HG03565 (cell line): Measurements from ENCODE around the gene TYROBP.
"Not testable (repeated sequence)": the region's sequence is repeated elsewhere in the genome, so short reads cannot be mapped to it uniquely, and the experiment has no call there.

ENCODE experiments used
- ATAC-seq: cut with Tn5 transposase; IDR thresholded peaks from one replicate; pipeline ENCODE4 v1.9.1; 2021; ENCODE audit warnings: mild to moderate bottlenecking, moderate library complexity; ENCODE audit not compliant: unreplicated experiment

TYROBP gene

DNA sequence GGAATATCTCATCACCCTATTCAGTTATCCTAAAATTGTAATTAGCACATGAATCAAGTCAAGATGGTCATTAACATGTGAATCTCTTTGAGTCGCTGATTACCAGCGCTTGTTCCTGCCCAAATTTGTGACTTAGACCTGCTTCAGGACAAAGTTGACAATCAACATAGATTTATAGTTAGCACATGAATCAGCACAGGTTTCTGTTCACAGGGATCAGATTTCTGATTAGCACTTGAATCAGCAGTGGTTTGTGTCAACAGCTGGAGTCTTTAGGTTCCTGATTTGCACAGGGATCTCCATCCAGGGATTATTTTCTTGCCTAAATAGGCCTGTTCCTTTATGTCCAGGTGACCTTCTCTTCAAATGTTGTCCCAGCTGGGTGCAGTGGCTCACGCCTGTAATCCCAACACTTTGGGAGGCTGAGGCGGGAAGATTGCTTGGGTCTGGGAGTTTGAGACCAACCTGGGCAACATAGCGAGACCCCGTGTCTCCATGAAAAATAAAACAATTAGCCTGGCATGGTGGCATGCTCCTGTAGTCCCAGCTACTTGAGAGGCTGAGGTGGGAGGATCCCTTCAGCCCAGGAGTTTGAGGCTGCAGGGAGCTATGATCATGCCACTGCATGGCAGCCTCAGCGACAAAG, 24.3 kb upstream of the TYROBP start:
- no peak for ATAC-seq

DNA sequence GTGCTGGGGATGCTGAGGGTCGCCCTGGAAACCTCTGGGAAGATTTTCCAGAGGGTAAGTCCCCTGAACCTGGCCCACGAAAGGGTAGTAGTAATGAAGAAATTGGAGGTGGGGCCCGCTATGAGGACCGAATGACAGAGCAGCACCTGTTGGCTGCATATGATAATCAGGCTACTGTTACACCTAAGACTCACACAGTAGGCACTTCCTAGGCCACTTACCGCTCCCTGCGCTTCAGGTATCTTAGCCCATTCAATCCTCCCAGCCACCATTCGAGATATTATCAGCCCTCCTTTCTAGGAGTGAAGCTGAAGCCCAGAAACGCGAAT, 23.7 kb upstream of the TYROBP start:
- no peak for ATAC-seq

DNA sequence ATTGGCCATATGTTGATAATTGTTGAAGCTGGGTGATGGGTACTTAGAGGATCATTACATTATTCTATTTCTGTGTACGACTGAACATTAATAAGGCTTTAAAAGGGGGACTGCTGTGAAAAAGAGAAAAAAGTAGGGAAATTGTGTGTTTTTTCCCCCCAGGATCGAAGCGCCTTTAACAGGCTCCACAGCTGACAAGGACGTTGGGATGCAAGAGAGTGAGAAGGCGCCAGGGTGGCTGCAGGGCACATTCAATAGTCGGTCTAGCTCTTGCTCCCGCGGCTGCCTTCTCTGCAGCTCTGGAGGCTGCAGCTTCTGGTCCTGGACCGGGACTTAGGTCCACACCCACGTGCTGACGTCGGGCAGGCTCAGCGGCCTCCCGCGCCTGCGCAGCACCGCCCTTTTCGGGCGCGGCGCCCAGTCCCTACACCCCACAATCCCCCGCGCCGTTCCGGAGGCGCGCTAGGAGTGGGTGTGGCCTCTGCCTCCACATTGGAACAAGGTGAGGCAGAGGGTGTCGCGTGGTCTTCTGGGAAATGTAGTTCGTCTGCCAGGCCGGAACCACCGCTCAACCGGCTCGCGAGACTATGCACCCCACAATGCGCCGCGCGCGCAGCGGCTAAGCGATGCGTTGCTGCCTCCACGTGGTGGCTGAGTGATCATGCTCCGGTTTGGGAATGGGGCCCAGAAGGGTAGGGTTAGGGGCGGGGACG, 23.2 kb upstream of the TYROBP start:
- ATAC-seq = peak; percentile 92

DNA sequence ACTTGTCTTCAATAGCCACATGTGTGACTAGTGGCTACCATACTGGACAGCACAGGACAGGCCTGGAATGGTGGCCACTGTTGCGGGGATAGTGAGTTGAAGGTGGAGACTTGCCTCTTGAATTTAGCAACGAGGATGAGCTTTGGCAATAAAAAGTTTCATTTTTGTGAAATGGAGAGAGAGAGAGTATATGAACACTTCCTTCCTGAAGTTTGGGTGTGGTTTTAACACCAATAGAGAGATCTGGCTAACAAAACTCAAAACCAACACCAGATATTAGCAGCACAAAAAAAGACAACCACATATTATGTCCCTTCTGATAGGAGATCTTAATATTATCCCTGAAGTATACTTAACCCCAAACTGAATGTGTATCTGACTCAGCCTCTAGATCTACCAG, 21.8 kb upstream of the TYROBP start:
- ATAC-seq = no peak

DNA sequence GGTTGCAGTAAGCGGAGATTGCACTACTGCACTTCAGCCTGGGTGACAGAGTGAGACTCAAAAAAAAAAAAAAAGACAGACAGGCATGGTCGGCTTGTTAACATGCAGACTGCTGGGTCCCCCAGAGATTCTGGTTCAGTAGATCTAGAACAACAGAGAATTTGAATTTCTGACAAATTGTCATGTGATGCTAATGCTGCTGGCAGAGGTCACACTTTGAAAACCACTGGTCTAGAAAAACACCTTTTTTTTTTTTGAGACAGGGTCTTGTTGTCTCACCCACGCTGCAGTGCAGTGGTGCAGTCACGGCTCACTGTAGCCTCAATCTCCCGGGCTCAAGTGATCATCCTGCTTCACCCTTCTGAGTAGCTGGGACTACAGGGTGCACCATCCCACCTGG, 20.4 kb upstream of the TYROBP start:
- ATAC-seq = no peak

DNA sequence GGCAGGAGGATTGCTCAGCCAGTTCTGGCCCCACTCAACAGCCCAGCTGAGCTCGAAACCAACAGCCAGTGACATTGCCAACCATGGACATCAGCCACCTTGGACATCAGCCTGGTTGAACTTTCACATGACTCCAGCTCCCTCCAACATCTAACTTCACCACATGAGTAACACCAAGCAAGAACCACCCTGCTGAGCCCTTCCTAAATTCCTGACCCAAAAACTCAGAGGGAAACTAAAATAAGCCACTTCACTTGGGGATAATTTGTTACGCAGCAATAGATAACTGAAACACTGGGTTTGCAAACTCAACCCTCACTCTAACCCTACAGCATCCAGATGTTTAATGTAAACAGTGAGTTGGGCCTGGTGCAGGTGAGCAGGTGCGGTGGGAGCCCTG, 17.4 kb upstream of the TYROBP start:
- no peak for ATAC-seq

DNA sequence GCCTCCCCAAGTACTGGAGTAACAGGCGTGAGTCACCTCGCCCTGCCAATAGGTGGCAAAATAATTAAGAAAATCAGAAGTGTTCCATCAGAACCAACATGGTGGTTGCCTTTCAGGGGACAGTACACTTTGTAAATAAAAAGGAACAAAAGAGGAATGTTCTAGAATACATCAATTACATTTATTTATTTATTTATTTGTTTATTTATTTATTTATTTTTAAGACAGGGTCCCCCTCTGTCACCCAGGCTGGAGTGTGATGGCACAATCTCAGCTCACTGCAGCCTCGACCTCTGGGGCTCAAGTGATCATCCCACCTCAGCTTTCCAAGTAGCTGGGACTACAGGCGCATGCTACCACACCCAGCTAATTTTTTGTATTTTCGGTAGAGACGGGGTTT, 12.9 kb upstream of the TYROBP start:
- no peak for ATAC-seq

DNA sequence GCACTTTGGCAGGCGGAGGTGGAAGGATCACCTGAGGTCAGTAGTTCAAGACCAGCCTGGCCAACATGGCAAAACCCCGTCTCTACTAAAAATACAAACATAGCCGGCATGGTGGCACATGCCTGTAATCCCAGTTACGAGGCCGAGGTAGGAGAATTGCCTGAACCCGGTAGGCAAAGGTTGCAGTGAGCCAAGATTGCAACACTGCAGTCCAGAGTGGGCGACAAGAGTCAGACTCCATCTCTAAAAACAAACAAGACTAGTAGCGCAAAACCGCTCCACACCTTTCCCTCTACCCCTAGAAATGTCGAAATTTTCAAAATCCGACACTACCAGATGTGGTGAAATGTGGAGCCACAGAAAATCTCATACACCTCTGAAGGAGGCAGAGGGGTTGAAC, 11.2 kb upstream of the TYROBP start:
- no peak for ATAC-seq

DNA sequence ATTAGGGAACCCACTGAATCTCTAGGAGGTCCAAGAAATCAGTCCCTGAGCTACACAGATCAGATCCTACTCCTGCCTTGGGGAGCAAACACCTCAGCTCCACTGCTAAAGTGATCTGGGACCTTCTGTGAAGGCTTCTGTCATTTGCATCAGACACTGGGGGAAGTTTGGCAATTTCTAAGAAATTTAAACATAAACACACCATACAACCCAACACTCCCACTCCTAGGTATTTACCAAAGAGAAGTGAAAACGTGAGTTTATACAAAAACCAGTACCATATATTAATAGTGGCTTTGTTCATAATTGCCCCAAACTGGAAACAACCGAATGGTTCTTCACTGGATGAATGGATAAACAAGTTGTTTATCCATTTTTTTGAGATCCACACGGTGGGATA, 7.3 kb upstream of the TYROBP start:
- ATAC-seq = no peak

DNA sequence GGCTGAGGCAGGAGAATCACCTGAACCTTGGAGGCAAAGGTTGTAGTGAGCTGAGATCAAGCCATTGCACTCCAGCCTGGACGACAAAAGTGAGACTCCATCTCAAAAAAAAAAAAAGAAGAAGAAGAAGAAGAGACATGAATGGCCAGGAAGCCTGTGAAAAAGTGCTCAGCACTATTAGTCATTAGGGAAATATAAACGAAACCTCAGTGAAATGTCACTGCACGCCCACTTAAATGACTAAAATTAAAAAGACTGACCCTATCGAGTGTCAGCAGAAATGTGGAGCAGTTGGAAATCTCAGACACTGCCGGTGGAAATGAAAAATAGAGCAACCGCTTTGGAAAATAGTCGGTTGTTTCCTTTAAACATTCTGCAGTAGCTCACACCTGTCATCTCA, 5.5 kb upstream of the TYROBP start:
- ATAC-seq = no peak

DNA sequence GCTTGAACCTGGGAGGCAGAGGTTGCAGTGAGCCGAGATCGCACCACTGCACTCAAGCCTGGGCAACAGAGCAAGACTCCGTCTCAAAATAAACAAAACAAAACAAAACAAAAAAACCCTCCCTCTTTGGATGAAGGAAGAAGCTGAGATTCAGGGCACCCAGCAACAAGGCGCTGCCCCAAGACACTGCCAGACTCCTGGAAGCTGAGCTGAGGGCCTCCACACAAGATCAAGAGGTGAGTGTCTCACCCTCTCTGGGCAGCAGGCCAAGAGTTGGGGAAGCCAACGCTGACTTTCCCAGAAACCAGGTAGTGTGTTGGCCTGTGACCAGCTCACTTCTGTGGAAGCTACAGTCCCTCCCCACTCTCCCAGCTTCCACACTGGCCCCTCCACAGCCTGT, 3.7 kb upstream of the TYROBP start:
- ATAC-seq = no peak

DNA sequence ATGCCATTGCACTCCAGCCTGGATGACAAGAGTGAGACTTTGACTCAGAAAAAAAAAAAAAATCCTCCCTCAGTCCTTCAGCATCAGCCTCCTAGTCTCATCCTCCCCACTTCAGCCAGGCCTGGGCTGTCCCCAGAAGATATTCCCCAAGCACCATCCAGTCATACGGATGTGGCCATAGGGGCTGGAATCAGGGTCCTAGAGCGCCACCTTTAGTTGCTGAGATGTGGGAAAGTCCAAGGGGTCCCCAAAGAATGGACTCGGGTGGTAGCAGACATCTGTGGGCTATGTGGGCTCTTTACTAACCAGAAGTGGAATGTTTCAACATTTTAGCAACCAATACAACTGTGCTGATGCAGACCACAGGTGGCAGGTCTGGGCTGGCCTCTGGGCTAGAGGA, 3.1 kb upstream of the TYROBP start:
- ATAC-seq = no peak

DNA sequence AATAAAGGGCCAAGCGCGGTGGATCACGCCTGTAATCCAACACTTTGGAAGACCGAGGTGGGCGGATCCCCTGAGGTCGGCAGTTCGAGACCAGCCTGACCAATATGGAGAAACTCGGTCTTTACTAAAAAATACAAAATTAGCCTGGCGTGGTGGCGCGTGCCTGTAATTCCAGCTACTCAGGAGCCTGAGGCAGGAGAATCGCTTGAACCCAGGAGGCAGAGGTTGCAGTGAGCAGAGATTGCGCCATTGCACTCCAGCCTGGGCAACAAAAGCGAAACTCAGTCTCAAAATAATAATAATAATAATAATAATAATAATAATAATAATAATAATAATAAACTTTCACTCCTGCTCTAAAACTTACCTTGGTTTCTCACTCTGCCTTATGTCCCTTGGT, 2.3 kb upstream of the TYROBP start:
- ATAC-seq = not testable (repeated sequence)

DNA sequence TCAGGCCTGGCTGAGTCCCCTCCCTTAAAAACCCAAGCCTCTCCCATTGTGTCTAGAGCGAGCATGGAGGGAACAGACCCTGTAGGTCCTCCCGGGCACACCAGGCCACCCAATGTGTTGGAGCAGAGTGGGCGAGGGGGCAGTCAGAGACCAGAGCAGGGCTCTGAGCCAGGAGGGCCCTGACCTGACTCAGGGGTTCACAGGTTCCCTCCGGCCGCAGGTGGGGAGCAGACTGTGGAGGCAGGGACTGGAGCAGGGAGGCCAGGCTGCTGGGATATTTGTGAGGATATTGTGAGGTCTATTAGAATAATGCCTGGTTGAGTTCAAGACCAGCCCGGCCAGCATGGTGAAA, 1.6 kb upstream of the TYROBP start:
- no peak for ATAC-seq

DNA sequence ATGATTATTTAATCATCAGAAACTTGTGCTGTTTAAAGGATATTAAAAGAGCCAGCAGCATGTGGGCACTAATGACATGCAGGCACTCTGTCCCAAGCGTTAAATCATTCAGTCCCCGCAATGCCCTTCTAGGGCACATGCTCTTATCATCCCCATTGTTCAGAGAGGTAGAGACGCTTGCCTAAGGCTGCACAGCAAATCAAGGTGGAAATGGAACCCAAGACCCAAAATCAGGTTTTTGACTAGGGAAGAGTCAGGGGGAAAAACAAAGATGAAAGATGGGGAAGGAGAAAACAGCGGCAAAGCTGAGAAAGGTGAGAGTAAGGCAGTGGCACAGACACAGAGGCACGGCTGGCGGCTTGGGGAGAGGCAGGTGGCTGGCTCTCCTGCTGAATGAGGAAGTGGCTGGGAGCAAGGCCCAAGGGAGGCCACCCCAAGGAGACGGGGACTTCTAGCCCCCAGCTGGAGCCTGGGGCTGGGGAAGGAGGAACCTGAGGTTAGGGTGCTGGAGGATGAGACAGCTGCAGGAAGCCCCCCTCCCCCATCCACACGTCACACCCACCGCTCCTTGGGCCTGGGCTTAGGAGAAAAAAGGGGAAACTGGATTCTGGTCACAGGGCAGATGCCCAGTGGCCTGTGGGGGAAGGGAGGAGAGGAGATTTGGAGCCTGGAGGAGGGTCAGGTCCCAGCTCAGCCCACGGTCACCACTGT, 1.0 kb upstream of the TYROBP start:
- ATAC-seq = no peak

DNA sequence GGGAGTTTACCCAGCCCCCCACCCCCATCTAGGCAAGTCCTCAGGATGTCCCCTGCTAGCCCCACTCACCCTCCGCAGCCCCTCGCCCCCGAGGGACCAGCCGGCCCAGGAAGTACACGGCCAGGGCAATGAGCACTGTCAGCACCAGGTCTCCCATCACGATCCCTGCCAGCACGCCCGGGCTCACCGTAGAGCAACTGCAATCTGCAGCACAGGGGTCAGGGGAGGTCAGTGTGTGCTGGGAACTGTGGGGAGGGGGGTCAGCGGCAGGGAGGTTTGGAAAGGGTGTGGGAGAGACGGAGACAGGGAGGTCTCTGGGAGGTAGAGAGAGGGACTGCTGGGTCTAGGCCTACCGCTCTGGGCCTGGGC, 734 bp downstream of the TYROBP start:
- no peak for ATAC-seq

DNA sequence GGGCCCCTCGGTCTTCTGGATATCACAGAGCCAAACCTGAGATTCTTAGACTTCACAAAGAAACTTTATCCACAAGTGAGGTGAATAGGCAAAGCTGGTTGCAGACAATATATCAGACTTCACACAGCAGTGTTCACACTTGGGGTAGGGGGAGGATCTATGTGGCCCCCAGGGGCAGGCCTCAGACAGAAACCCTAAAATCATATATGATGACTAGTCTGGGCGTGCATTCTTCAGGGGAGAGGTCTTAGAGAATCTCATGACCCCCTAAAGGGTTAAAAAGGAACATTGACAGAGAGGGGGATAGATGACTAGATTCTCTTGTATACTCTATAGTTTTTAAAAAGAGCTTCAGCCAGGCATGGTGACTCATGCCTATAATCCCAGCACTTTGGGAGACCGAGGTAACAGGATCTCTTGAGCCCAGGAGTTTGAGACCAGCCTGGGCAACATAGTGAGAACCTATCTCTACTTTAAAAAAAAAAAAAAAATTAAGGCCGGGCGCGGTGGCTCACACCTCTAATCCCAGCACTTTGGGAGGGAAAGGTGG, 2.8 kb downstream of the TYROBP start:
- ATAC-seq = no peak

DNA sequence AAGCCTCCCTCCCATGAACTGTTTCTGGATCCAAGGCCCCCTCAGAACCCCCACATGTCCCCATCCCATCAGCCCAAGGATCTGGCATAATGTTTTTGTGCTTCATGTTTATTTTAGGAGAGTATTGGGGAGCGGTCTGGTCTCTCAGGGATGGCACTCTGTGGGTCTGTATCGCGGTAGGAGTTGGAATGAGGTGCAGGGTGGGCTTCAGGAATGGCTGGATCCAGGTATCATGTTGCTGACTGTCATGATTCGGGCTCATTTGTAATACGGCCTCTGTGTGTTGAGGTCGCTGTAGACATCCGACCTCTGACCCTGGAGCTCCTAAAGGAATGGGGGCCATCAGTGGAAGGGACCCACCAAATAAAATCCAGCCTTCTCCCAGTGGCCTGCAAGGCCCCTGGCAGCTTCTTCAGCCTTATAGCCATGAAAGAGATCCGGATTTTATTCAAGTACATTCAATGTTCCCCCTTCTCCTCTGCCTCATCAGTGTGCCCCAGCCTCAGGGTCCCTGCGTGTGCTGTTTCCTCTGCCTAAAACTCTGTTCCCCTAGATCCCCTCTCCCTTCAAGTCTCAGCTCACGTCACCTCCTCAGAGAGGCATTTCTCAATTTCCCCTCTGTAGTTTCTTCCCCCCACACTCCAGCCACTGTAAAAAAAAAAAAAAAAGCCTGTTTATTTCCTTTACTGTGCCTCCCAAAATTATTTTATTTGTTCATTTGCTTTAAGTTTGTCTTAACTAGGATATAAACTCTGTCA, 3.6 kb downstream of the TYROBP start:
- no peak for ATAC-seq

DNA sequence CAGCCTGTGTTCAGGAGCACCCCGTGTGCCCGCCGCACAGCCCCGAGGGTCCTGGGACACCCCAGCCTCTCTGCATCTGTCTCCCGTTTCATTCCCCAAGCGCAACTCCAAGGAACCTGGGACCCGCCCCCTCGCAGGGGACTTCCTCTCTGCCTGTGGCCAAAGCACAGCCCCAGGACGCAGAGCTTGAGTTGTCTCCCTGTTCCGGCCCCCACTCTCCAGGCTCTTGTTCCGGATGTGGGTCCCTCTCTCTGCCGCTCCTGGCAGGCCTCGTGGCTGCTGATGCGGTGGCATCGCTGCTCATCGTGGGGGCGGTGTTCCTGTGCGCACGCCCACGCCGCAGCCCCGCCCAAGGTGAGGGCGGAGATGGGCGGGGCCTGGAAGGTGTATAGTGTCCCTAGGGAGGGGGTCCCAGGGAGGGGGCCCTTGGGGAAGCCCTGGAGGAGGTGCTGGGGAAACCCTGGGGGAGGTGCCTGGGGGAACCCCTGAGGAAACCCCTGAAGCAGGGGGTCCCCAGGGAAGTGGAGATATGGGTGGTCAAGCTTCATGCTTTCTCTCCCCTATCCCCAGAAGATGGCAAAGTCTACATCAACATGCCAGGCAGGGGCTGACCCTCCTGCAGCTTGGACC, 4.4 kb downstream of the TYROBP start:
- ATAC-seq = peak; percentile 36

DNA sequence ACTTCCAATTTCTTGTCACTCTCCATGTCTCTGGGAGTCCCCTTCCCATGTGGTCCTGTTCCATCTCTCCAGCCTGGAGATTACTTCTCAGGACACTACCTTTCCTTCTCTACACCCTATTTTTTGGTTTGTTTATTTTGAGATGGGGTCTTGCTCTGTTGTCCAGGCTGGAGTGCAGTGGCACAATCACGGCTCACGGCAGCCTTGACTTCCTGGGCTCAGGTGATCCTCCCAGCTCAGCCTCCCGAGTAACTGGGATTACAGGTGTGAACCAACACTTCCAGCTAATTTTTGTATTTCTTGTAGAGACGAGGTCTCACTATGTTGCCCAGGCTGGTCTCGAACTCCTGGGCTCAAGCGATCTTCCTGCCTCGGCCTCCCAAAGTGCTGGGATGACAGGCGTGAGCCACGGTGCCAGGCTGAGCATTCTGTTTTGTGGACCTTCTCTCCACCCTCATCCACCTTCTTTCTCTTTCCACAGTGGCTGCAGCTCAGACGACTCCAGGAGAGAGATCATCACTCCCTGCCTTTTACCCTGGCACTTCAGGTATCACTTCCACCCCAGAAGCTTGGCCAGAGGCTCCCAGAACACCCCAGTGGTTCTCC, 5.1 kb downstream of the TYROBP start:
- no peak for ATAC-seq
